ENCODE results near the gene ABCF3.
A peak's percentile ranks its signal among the peaks of the same experiment; 100 is the strongest.
"Not testable (repeated sequence)": the region's sequence is repeated elsewhere in the genome, so short reads cannot be mapped to it uniquely, and the experiment has no call there.

ABCF3 gene

GRCh38 chr3:184186184-184186901 lies at the start of gene ABCF3:
TSS of gene ABCF3 (plus strand) at chr3:184186199. CDS start at chr3:184186208, 9 bp downstream.
- no peak for DNase-seq

- DNase-seq = no peak
These were observed 45.6 kb upstream of the ABCF3 start for GRCh38 chr3:184140436-184140835.

- DNase-seq = no peak
These were observed 43.8 kb upstream of the ABCF3 start for GRCh38 chr3:184142199-184142598.

GRCh38 chr3:184143327-184143726 lies 42.7 kb upstream of the ABCF3 start:
- no peak for DNase-seq

- no peak for DNase-seq
These were observed 41.5 kb upstream of the ABCF3 start for GRCh38 chr3:184144505-184144904.

- DNase-seq = no peak
These were observed 40.9 kb upstream of the ABCF3 start for GRCh38 chr3:184145111-184145524.

GRCh38 chr3:184145751-184146270 lies 40.2 kb upstream of the ABCF3 start:
- no peak for DNase-seq

GRCh38 chr3:184148076-184148475 lies 37.9 kb upstream of the ABCF3 start:
- no peak for DNase-seq

GRCh38 chr3:184149123-184149522 lies 36.9 kb upstream of the ABCF3 start:
- no peak for DNase-seq

- DNase-seq = not testable (repeated sequence)
These were observed 36.2 kb upstream of the ABCF3 start for GRCh38 chr3:184149770-184150169.

- peak; percentile 19 for DNase-seq
These were observed 30.9 kb upstream of the ABCF3 start, which contains the start of gene DVL3 for GRCh38 chr3:184154885-184155643. TSS of gene DVL3 (plus strand) at chr3:184155377. CDS start at chr3:184155636, 259 bp downstream.

GRCh38 chr3:184155644-184156521 lies 30.1 kb upstream of the ABCF3 start:
- no peak for DNase-seq

- DNase-seq = no peak
These were observed 29.5 kb upstream of the ABCF3 start for GRCh38 chr3:184156522-184156955.

- no peak for DNase-seq
These were observed 28.8 kb upstream of the ABCF3 start for GRCh38 chr3:184157206-184157605.

- DNase-seq = no peak
These were observed 27.6 kb upstream of the ABCF3 start for GRCh38 chr3:184158404-184158803.

- DNase-seq = peak; percentile 14
These were observed 25.5 kb upstream of the ABCF3 start for GRCh38 chr3:184160456-184160855.

GRCh38 chr3:184162571-184163070 lies 23.4 kb upstream of the ABCF3 start:
- DNase-seq = not testable (repeated sequence)

- DNase-seq = no peak
These were observed 21.2 kb upstream of the ABCF3 start for GRCh38 chr3:184164648-184165330.

GRCh38 chr3:184165543-184165942 lies 20.5 kb upstream of the ABCF3 start:
- no peak for DNase-seq

- DNase-seq = no peak
These were observed 19.3 kb upstream of the ABCF3 start for GRCh38 chr3:184166671-184167070.

GRCh38 chr3:184167786-184168185 lies 18.2 kb upstream of the ABCF3 start:
- DNase-seq = no peak
